Amniotic epithelial cell (primary cell): ENCODE measurements around the gene CEP63.
A peak's percentile ranks its signal among the peaks of the same experiment; 100 is the strongest.
"Not testable (repeated sequence)": the region's sequence is repeated elsewhere in the genome, so short reads cannot be mapped to it uniquely, and the experiment has no call there.

Experiments used
- DNase-seq: peaks from one replicate; pipeline ENCODE4 v3.0.0-alpha.2; 2010; ENCODE audit warnings: low read depth

The CEP63 gene

GRCh38 chr3:134576426-134576825, 90.6 kb downstream of the CEP63 start:
- DNase-seq = no peak

GRCh38 chr3:134576831-134577230, 91.0 kb downstream of the CEP63 start:
- DNase-seq = no peak

GRCh38 chr3:134579141-134579665, 93.3 kb downstream of the CEP63 start:
- no peak for DNase-seq

GRCh38 chr3:134590766-134591165, 104.9 kb downstream of the CEP63 start:
- no peak for DNase-seq

GRCh38 chr3:134592806-134593205, 106.9 kb downstream of the CEP63 start:
- no peak for DNase-seq

GRCh38 chr3:134594331-134594741, 108.5 kb downstream of the CEP63 start:
- no peak for DNase-seq

GRCh38 chr3:134594986-134595385, 109.1 kb downstream of the CEP63 start:
- DNase-seq = not testable (repeated sequence)

GRCh38 chr3:134597390-134597970, 111.6 kb downstream of the CEP63 start:
- DNase-seq = no peak

- DNase-seq = no peak
Observed at GRCh38 chr3:134598763-134599545, 113.1 kb downstream of the CEP63 start.

GRCh38 chr3:134600206-134600605, 114.3 kb downstream of the CEP63 start:
- DNase-seq = no peak

GRCh38 chr3:134600685-134601463, 115.0 kb downstream of the CEP63 start:
- peak; percentile 34 for DNase-seq

- DNase-seq = peak; percentile 79
Observed at GRCh38 chr3:134601539-134602439, 115.9 kb downstream of the CEP63 start.

GRCh38 chr3:134602440-134602814, 116.6 kb downstream of the CEP63 start:
- no peak for DNase-seq

- DNase-seq = no peak
Observed at GRCh38 chr3:134603480-134603879, 117.6 kb downstream of the CEP63 start.

GRCh38 chr3:134603956-134604355, 118.1 kb downstream of the CEP63 start:
- DNase-seq = no peak

GRCh38 chr3:134605556-134605955, 119.7 kb downstream of the CEP63 start:
- no peak for DNase-seq

GRCh38 chr3:134606033-134607025, 120.5 kb downstream of the CEP63 start:
- DNase-seq = no peak

- no peak for DNase-seq
Observed at GRCh38 chr3:134607054-134608022, 121.5 kb downstream of the CEP63 start.
